NT2/D1 (cell line): ENCODE results near the gene ZHX3.

Experiments
- SUZ12 ChIP-seq: IDR thresholded peaks from 2 replicates; pipeline ENCODE4 v1.6.1; 2011; ENCODE audit not compliant: insufficient read length, insufficient read depth; ENCODE audit errors: extremely low read depth
- YY1 ChIP-seq: IDR thresholded peaks from 2 replicates; pipeline ENCODE4 v1.6.1; 2011; ENCODE audit not compliant: insufficient read length, insufficient read depth

DNA sequence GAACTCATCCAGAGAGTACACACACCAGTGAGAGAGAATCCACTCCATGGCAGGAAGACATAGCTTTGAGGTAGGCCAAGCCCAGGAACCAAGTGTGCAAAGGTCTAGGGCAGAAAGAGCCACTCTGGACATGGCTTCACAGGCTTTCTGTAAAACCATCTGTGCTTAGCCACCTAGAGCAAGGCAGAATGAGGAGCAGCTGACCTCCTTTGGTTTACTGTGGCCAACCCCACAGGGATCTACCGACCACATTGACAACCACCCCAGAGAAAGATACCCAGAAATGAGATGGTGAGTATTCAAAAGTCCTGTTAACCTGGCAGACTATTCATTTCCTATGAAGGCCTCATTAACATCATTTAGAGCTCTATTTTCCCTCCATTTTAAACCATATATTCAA is 10.5 kb downstream of the ZHX3 start:
- TF ChIP-seq SUZ12 (no peak), YY1 (no peak)
